Stimulated activated naive CD8-positive, alpha-beta T cell treated with anti-CD3 and anti-CD28 coated beads, Interleukin-15, Interleukin-2, amounts not matched to agents 100 ng/mL and 50 ng/mL, for 24 hours (primary cell): ENCODE results near the gene DTL.

ENCODE experiments used
- H3K27ac Mint-ChIP-seq: one replicate; pipeline ENCODE4 v1.8.0; 2021; ENCODE audit warnings: mild to moderate bottlenecking, mixed read lengths
- H3K27me3 Mint-ChIP-seq: one replicate; pipeline ENCODE4 v1.8.0; 2021; ENCODE audit warnings: mixed read lengths
- H3K36me3 Mint-ChIP-seq: one replicate; pipeline ENCODE4 v1.8.0; 2021; ENCODE audit warnings: low read depth, mixed read lengths
- H3K4me1 Mint-ChIP-seq: one replicate; pipeline ENCODE4 v1.8.0; 2021; ENCODE audit warnings: low read depth, mixed read lengths
- H3K4me3 Mint-ChIP-seq: one replicate; pipeline ENCODE4 v1.8.0; 2021; ENCODE audit warnings: mild to moderate bottlenecking, mixed read lengths
- H3K9me3 Mint-ChIP-seq: one replicate; pipeline ENCODE4 v1.8.0; 2021; ENCODE audit warnings: mixed read lengths

The DTL gene

DNA sequence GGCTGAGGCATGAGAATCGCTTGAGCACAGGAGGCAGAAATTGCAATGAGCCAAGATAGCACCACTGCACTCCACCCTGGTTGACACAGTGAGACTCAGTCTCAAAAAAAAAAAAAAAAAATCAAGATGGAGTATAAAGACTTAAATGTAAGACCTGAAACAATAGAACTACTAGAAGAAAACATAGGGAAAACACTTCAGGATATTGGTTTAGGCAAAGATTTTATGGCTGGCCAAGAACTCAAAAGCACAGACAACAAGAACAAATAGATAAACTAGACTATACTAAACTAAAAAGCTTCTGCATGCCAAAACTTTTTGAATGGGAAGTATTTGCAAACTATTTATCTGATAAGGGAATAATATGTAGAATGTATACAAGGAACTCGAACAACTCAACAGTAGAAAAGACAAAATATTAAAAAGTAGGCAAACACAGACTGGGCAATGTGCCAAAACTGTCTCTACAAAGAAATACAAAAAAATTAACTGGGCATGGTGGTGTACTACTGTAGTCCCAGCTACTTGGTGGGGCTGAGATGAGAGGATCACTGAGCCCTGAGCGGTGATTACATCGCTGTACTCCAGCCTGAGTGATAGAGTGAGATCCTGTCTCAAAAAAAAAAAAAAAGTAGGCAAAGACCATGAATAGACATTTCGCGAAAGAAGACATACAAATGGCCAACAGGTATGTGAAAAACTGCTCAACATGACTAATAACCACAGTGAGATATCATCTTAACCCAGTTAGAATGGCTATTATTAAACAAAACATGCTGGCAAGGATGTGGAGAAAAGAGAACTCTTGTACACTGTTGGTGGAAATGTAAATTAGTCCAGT lies 25.3 kb downstream of the DTL start:
- H3K27me3 Mint-ChIP-seq: no peaks in the 10 kb centered on the region
- H3K36me3 Mint-ChIP-seq: peaks cover 72% of the 10 kb centered on the region
- no peak overlapping the region for H3K4me3 Mint-ChIP-seq
- H3K9me3 Mint-ChIP-seq: peaks cover 13% of the 10 kb centered on the region
- H3K27ac Mint-ChIP-seq: no peak overlapping the region
- no peaks in the 10 kb centered on the region for H3K4me1 Mint-ChIP-seq

DNA sequence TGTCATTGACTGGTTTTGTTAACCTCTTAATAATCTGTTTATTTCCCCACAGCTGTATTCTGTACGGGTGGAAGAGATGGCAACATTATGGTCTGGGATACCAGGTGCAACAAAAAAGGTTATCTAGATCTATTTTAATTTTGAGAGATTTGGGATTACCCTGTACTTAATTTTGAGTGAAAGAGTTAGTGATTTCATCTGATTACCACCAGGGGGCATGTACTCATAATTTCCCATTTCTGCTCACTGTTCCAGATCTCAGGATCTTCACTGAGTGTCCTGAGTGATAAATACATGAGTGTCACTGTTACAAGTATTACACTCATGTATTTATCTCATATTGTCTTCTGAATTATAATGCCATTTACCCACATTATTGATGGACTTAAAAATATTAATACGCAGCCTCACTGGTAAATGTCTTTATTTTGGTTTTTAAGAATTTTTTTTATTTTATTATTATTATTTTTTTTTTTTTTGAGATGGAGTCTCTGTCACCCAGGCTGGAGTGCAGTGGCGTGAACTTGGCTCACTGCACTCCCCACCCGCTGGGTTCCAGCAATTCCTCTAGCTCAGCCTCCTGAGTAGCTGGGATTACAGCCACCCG lies 27.4 kb downstream of the DTL start:
- H3K9me3 Mint-ChIP-seq: no peaks in the 10 kb centered on the region
- peaks cover 72% of the 10 kb centered on the region for H3K36me3 Mint-ChIP-seq
- H3K27me3 Mint-ChIP-seq: no peaks in the 10 kb centered on the region
- no peak overlapping the region for H3K4me3 Mint-ChIP-seq
- no peak overlapping the region for H3K27ac Mint-ChIP-seq
- no peaks in the 10 kb centered on the region for H3K4me1 Mint-ChIP-seq

DNA sequence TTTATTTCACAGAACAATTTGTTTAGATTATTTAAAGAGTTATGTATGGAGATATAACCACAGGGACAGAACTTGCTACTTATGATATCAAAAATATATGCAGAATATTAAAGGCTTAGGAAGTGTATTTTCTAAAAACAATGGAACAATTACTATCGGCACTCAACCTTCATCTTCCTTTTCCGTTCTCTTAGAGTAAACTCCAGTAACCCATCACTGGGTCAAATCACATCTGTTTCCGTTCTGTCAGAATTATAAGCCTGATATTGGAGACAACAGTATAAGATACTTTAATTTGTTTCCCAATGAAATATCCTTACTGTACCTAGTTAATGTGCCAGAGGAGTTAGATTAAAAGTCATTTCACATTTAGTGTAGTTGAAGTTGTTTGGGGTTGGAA lies 32.2 kb downstream of the DTL start:
- H3K4me3 Mint-ChIP-seq: no peak overlapping the region
- H3K4me1 Mint-ChIP-seq: no peaks in the 10 kb centered on the region
- H3K36me3 Mint-ChIP-seq: peaks cover 75% of the 10 kb centered on the region
- H3K9me3 Mint-ChIP-seq: no peaks in the 10 kb centered on the region
- H3K27ac Mint-ChIP-seq: no peak overlapping the region
- H3K27me3 Mint-ChIP-seq: no peaks in the 10 kb centered on the region

DNA sequence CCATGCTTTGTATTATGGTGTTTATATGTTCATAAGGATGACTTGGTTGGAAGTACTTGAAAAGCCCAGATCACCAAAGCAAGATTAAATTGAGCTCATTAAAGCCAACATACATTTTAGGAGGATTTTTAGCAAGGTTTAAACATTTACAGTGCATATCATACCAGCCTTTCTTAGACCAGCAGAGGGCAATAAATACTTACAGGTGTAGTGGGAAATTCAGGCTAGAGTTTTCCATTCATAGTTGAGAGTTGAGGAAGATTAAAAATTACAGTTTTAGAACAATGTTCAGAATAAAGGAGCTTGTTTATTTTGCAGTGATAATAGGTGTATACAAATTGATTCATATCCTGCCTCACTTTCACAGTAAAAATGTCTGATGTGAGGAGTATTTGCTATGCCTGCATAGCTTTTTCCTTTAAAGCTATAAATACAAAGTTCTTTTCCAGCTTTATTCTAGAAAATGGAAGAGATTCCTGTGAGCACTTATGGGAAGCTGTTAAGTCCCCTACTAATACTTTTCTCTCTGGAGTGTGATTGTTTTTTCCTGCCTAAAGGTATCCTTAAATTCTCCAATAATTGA lies 35.3 kb downstream of the DTL start:
- H3K4me3 Mint-ChIP-seq: no peak overlapping the region
- H3K36me3 Mint-ChIP-seq: peaks cover 81% of the 10 kb centered on the region
- no peaks in the 10 kb centered on the region for H3K4me1 Mint-ChIP-seq
- H3K9me3 Mint-ChIP-seq: no peaks in the 10 kb centered on the region
- no peak overlapping the region for H3K27ac Mint-ChIP-seq
- H3K27me3 Mint-ChIP-seq: no peaks in the 10 kb centered on the region

DNA sequence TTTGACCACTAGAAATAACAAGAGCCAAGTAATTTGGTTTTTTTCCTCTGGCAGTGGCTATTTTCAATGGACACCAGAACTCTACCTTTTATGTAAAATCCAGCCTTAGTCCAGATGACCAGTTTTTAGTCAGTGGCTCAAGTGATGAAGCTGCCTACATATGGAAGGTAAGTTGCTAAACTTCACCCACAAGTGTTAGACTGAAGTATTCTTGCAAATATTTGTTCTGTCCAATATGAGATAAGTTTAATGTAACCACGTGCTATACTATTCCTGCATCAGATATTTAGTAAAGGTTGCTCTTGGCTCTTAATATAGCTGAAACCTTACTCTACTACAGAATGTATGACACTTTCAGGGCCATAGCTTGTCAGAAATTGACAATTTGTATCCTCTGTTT lies 36.5 kb downstream of the DTL start:
- peaks cover 81% of the 10 kb centered on the region for H3K36me3 Mint-ChIP-seq
- H3K4me3 Mint-ChIP-seq: no peak overlapping the region
- no peaks in the 10 kb centered on the region for H3K27me3 Mint-ChIP-seq
- no peak overlapping the region for H3K27ac Mint-ChIP-seq
- H3K9me3 Mint-ChIP-seq: no peaks in the 10 kb centered on the region
- H3K4me1 Mint-ChIP-seq: no peaks in the 10 kb centered on the region

DNA sequence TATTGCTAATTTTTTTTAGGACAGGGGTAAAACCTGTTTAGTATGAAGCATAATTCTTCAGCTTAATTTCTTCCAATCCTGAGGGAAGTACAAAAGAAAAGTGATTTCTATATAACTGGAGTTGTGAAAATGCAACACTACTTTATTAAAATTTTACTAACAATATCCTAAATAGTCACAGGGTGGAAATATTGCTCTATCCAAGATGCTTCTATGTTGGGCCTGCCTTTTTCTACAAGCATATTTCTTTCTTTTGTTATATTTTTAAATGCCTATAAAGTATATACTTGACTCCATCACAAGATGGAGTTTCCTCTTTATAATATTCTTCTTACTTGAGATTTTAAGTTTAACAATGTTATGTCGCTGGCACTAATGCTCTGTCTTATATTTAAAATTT lies 37.9 kb downstream of the DTL start:
- Mint-ChIP-seq H3K4me3 (no peak overlapping the region), H3K9me3 (no peaks in the 10 kb centered on the region), H3K27me3 (no peaks in the 10 kb centered on the region), H3K36me3 (peaks cover 76% of the 10 kb centered on the region), H3K4me1 (no peaks in the 10 kb centered on the region), H3K27ac (no peak overlapping the region)

DNA sequence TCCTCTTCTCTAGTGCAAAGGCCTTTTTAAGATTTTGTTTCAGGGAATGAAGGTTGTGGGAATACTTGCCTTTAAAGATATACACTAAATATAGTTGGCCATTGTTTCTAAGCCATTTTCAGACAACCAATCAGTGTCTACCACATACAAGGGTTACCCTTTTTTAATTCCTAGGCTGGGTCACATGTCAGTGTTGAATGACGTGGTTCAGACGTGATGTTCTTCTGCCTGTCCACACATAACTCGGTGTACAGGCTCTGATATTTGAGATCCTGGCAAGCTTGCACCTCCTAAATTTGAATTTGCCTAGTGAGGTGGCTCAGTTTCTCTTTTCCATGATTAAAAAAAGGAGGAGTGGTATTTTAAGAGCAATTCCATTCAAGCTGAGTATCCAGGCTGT lies 38.8 kb downstream of the DTL start:
- Mint-ChIP-seq H3K4me1 (no peaks in the 10 kb centered on the region), H3K36me3 (peaks cover 70% of the 10 kb centered on the region), H3K27ac (no peak overlapping the region), H3K27me3 (no peaks in the 10 kb centered on the region), H3K4me3 (no peak overlapping the region), H3K9me3 (no peaks in the 10 kb centered on the region)

DNA sequence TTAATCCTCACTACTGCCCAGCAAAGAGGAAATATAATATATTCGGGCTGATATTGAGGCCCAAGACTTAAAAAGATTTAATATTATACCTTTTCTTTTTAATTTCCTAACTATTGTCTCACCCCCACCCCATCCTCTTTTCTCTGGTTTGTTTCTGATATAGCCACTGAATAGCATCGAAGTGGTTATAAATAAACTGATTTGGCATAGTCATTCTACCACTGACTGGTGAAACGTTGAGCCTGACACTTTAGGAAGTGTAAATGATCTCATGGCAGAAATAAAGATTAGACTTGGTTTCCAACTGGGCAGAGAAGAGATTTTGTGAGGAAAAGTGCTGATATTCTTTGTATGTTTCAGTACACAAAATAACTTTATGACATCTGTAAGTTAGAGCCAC lies 39.3 kb downstream of the DTL start:
- no peak overlapping the region for H3K4me3 Mint-ChIP-seq
- H3K27me3 Mint-ChIP-seq: no peaks in the 10 kb centered on the region
- H3K4me1 Mint-ChIP-seq: no peaks in the 10 kb centered on the region
- H3K27ac Mint-ChIP-seq: no peak overlapping the region
- peaks cover 68% of the 10 kb centered on the region for H3K36me3 Mint-ChIP-seq
- no peaks in the 10 kb centered on the region for H3K9me3 Mint-ChIP-seq

DNA sequence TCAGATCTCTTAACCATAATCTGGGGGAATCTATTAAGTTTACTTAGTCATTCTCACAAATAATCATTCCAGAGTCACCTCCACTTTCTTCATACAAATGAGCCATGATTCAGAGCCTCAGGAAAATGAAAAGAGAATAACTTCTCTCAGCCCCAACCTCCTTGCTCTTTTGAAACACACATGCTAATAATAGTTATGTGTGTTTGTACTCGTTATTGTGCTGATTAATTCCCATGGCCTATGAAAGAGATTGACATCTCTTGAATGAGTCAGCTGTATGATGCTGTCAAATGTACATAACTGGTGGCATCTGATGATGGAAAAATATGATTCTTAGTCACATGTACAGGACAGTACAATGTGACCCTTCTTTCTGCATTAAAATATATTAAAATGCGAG lies 41.5 kb downstream of the DTL start:
- Mint-ChIP-seq H3K27ac (no peak overlapping the region), H3K4me1 (no peaks in the 10 kb centered on the region), H3K27me3 (no peaks in the 10 kb centered on the region), H3K4me3 (no peak overlapping the region), H3K36me3 (peaks cover 47% of the 10 kb centered on the region), H3K9me3 (no peaks in the 10 kb centered on the region)

DNA sequence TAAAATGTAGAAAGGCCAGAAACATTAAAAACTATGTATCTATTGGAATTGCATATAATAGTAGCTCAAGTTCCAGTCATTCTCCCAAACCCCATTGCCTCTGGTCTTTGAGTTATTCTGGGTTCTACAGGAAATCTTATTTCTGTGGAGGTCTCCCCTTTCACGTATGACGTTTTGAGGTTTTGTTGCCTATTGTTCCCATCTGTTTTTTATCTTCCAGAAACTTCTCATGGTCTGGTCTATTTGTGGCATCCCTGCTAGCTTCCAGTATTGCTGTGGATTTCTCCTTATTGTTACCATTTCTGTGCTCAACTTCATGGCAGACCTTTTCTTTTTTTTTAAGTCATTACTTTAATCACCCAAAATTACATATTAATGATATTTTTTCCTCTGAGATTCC lies 43.3 kb downstream of the DTL start:
- H3K27me3 Mint-ChIP-seq: no peaks in the 10 kb centered on the region
- H3K9me3 Mint-ChIP-seq: no peaks in the 10 kb centered on the region
- no peak overlapping the region for H3K27ac Mint-ChIP-seq
- H3K4me1 Mint-ChIP-seq: no peaks in the 10 kb centered on the region
- no peak overlapping the region for H3K4me3 Mint-ChIP-seq
- peaks cover 36% of the 10 kb centered on the region for H3K36me3 Mint-ChIP-seq

DNA sequence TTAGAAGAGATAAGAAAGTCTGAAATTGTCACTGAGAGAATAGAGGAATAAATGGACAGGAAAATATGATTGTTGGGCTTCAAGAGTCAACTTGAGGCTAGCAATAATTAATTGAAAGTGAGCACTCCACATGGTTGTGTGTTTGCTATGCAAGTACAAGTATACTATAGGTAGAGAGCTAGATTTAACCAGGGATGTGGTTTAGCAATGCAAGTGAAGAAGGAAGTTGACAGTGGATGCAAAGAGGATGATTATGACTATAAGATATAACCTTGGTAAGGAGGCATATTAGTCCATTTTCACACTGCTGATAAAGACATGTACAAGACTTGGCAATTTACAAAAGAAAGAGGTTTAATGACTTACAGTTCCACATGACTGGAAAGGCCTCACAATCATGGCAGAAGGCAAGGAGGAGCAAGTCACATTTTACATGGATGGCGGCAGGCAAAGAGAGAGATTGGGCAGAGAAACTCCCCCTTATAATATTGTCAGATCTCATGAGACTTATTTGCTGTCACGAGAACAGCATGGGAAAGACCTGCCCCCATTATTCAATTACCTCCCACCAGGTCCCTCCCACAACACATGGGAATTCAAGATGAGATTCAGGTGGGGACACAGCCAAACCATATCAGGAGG lies 47.3 kb downstream of the DTL start:
- Mint-ChIP-seq H3K4me1 (no peaks in the 10 kb centered on the region), H3K36me3 (peaks cover 31% of the 10 kb centered on the region), H3K4me3 (no peak overlapping the region), H3K27me3 (no peaks in the 10 kb centered on the region), H3K9me3 (no peaks in the 10 kb centered on the region), H3K27ac (no peak overlapping the region)

DNA sequence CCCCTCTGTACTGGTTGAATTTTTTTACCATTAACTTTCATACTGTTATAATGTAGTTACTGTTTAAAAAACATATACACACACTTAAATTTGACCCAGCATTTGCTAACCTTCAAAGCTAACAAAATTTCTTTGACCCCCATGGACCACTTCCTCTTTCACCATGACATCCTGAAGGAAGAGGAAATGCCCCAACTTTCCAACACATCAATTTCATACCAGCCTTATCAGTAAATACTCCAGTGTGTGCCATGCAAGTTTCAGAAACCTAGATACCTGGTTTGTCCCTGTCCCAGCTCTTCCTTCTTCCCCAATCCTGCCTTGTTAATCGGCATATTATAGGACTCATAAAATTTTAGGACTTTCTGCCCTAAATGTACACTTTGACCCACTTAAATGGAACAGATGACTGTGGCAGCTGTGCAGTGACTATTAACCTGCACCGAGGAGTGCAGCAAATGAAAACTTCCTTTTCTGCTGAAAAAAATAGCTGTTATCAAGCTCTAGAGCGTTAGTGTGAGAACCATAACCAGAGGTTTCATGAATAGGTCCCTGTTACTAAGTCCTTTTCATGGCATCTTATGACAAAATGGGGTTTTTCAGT lies 54.1 kb downstream of the DTL start:
- Mint-ChIP-seq H3K27me3 (no peaks in the 10 kb centered on the region), H3K9me3 (peaks cover 7% of the 10 kb centered on the region), H3K36me3 (peaks cover 92% of the 10 kb centered on the region), H3K4me3 (peak overlapping the region; percentile 21), H3K4me1 (peaks cover 18% of the 10 kb centered on the region), H3K27ac (peak overlapping the region; percentile 19)

DNA sequence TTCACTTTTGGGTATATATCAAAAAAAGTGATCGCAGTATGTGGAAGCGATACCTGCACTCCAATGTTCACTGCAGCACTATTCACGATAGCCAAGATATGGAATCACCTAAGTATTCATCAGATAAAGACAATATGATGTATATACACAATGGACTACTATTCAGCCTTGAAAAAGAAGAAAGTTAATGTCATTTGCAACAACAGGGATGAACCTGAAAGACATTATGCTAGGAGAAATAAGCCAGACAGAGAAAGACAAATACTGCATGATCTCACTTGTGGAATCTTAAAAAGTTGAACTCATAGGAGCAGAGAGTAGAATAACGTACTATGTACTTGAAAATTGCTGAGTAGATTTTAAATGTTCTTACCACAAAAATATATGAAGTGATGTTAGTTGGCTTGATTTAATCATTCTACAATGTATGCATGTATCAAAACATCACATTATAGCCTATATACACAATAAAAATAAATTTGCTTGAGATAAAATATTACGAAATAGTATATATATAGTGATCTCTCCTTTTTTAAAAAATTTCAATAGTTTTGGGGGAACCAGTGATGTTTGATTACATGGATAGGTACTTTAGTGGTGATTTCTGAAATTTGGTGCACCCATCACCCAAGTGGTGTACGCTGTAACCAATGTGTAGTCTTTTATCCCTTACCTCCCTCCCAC lies 56.0 kb downstream of the DTL start:
- no peak overlapping the region for H3K4me3 Mint-ChIP-seq
- H3K9me3 Mint-ChIP-seq: peaks cover 16% of the 10 kb centered on the region
- peaks cover 93% of the 10 kb centered on the region for H3K36me3 Mint-ChIP-seq
- H3K27ac Mint-ChIP-seq: no peak overlapping the region
- peaks cover 18% of the 10 kb centered on the region for H3K4me1 Mint-ChIP-seq
- no peaks in the 10 kb centered on the region for H3K27me3 Mint-ChIP-seq

DNA sequence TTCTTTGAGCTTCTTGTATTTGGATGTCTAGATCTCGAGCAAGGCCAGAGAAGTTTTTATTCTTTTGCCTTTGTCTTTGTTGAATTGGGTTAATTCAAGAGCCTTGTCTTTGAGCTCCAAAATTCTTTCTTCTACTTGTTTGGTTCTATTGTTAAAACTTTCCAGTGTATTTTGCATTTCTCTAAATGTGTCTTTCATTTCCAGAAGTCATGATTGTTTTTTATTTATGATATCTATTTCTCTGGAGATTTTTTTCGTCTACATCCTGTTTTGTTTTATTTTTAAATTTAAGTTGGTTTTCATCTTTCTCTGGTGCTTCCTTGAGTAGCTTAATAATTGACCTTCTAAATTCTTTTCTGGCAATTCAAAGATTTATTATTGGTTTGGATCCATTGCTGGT lies 61.8 kb downstream of the DTL start:
- no peaks in the 10 kb centered on the region for H3K27me3 Mint-ChIP-seq
- no peak overlapping the region for H3K4me3 Mint-ChIP-seq
- H3K36me3 Mint-ChIP-seq: peaks cover 97% of the 10 kb centered on the region
- no peak overlapping the region for H3K27ac Mint-ChIP-seq
- H3K4me1 Mint-ChIP-seq: peaks cover 9% of the 10 kb centered on the region
- peaks cover 26% of the 10 kb centered on the region for H3K9me3 Mint-ChIP-seq
